DND-41 (cell line): ENCODE measurements around the gene LHX3.

Experiments used
- ATAC-seq: fragments of 200-7000 bp; cut with Tn5 transposase; 3 replicates; pipeline ENCODE4 v1.9.1; 2021; ENCODE audit warnings: low read depth; ENCODE audit not compliant: insufficient read depth
- DNase-seq: peaks from one replicate; pipeline ENCODE4 v3.0.0-alpha.2; 2020
- H2AFZ ChIP-seq: 2 replicates; pipeline ENCODE4 v1.6.0; 2012; ENCODE audit warnings: low read depth, low read length
- H3K27ac ChIP-seq: 2 replicates; pipeline ENCODE4 v1.5.1; 2012; ENCODE audit warnings: low read length, inconsistent platforms
- H3K27me3 ChIP-seq: fragments of 200-600 bp; sonication (generic); 2 replicates; pipeline ENCODE4 v1.6.0; 2012; ENCODE audit warnings: low read length, mild to moderate bottlenecking, inconsistent platforms; ENCODE audit not compliant: insufficient read depth, poor library complexity
- H3K36me3 ChIP-seq: 2 replicates; pipeline ENCODE4 v1.5.1; 2012; ENCODE audit warnings: low read length, inconsistent platforms; ENCODE audit not compliant: insufficient read depth
- H3K4me1 ChIP-seq: 2 replicates; pipeline ENCODE4 v1.5.1; 2012; ENCODE audit warnings: mild to moderate bottlenecking, low read length; ENCODE audit not compliant: insufficient read depth
- H3K4me2 ChIP-seq: 2 replicates; pipeline ENCODE4 v1.6.0; 2012; ENCODE audit warnings: mild to moderate bottlenecking, moderate library complexity, low read length, inconsistent platforms; ENCODE audit not compliant: insufficient read depth
- H3K4me3 ChIP-seq, 2 experiments: fragments of 200-600 bp in 1 of 2; shearing (Covaris generic) in 1 of 2; 2 replicates each; pipeline ENCODE4 v1.5.1; 2012 to 2016; ENCODE audit warnings: inconsistent platforms in 2 of 2, low read length in 2 of 2, mild to moderate bottlenecking in 2 of 2, low read depth in 1 of 2, moderate library complexity in 1 of 2
- H3K79me2 ChIP-seq: 2 replicates; pipeline ENCODE4 v1.6.0; 2012; ENCODE audit warnings: low read length, inconsistent platforms; ENCODE audit not compliant: insufficient read depth
- H3K9ac ChIP-seq: 2 replicates; pipeline ENCODE4 v1.6.0; 2012; ENCODE audit warnings: low read depth, mild to moderate bottlenecking, inconsistent platforms, low read length, moderate library complexity
- H3K9me3 ChIP-seq: 2 replicates; pipeline ENCODE4 v1.5.1; 2012; ENCODE audit warnings: low read length, moderate library complexity, mild to moderate bottlenecking, inconsistent platforms; ENCODE audit not compliant: insufficient read depth, severe bottlenecking
- H4K20me1 ChIP-seq: 2 replicates; pipeline ENCODE4 v1.6.0; 2012; ENCODE audit warnings: low read length; ENCODE audit not compliant: insufficient read depth
- CTCF ChIP-seq: IDR thresholded peaks from 2 replicates; pipeline ENCODE4 v1.5.1; 2012; ENCODE audit warnings: borderline replicate concordance, low read length, moderate library complexity, mild to moderate bottlenecking; ENCODE audit not compliant: poor library complexity, severe bottlenecking; ENCODE audit errors: extremely low read depth
- EZH2 ChIP-seq: IDR thresholded peaks from 3 replicates; pipeline ENCODE4 v1.6.1; 2012; ENCODE audit warnings: borderline replicate concordance, low read depth, mild to moderate bottlenecking, moderate library complexity, low read length, inconsistent platforms; ENCODE audit not compliant: severe bottlenecking

The LHX3 gene

GRCh38 chr9:136222906-136223285 is 18.0 kb upstream of the LHX3 start:
- H3K79me2 ChIP-seq: peaks cover 18% of the 10 kb centered on the region; the same call in 1 of the 2 replicates
- no peak overlapping the region for H3K4me2 ChIP-seq

GRCh38 chr9:136222166-136222905 is 17.4 kb upstream of the LHX3 start:
- H3K4me3 ChIP-seq: no peak overlapping the region
- H3K4me2 ChIP-seq: no peak overlapping the region
- H3K9ac ChIP-seq: no peak overlapping the region
- peaks cover 77% of the 10 kb centered on the region for H3K36me3 ChIP-seq
- H3K27me3 ChIP-seq: no peaks in the 10 kb centered on the region
- H3K27ac ChIP-seq: no peak overlapping the region
- TF ChIP-seq EZH2 (no peak), CTCF (no peak)
- H3K4me1 ChIP-seq: no peaks in the 10 kb centered on the region
- H3K9me3 ChIP-seq: no peaks in the 10 kb centered on the region
- peaks cover 18% of the 10 kb centered on the region; the same call in 1 of the 2 replicates for H3K79me2 ChIP-seq
- DNase-seq: no peak
- no peak for ATAC-seq
- no peak overlapping the region for H2AFZ ChIP-seq
- H4K20me1 ChIP-seq: peaks cover 41% of the 10 kb centered on the region

More at GRCh38 chr9:136222906-136223285, 18.0 kb upstream of the LHX3 start:
- peaks cover 41% of the 10 kb centered on the region for H4K20me1 ChIP-seq
- H2AFZ ChIP-seq: no peak overlapping the region
- H3K36me3 ChIP-seq: peaks cover 72% of the 10 kb centered on the region
- no peak overlapping the region for H3K4me3 ChIP-seq
- DNase-seq (no peak), ATAC-seq (no peak)
- no peak overlapping the region for H3K27ac ChIP-seq
- no peak overlapping the region for H3K9ac ChIP-seq
- no peaks in the 10 kb centered on the region for H3K27me3 ChIP-seq
- H3K4me1 ChIP-seq: no peaks in the 10 kb centered on the region
- TF ChIP-seq CTCF (no peak), EZH2 (no peak)
- no peaks in the 10 kb centered on the region for H3K9me3 ChIP-seq

- Histone ChIP-seq H3K9ac (no peak overlapping the region), H3K36me3 (peaks cover 79% of the 10 kb centered on the region), H3K27me3 (no peaks in the 10 kb centered on the region), H3K9me3 (no peaks in the 10 kb centered on the region), H4K20me1 (peaks cover 24% of the 10 kb centered on the region), H3K79me2 (peaks cover 3% of the 10 kb centered on the region; the same call in 1 of the 2 replicates), H3K4me2 (no peak overlapping the region), H3K27ac (no peak overlapping the region), H2AFZ (no peak overlapping the region), H3K4me3 (no peak overlapping the region), H3K4me1 (no peaks in the 10 kb centered on the region)
- DNase-seq (peak; percentile 35), ATAC-seq (peak; percentile 78)
- TF ChIP-seq EZH2 (no peak), CTCF (no peak)
Observed at GRCh38 chr9:136220017-136220729, 15.2 kb upstream of the LHX3 start.
